GM19043 (cell line): Measurements from ENCODE around the gene CLASP1.
"Not testable (repeated sequence)": the region's sequence is repeated elsewhere in the genome, so short reads cannot be mapped to it uniquely, and the experiment has no call there.

ENCODE experiments used
- ATAC-seq: cut with Tn5 transposase; IDR thresholded peaks from one replicate; pipeline ENCODE4 v1.9.1; 2021; ENCODE audit warnings: low read depth; ENCODE audit not compliant: unreplicated experiment

CLASP1 gene

DNA sequence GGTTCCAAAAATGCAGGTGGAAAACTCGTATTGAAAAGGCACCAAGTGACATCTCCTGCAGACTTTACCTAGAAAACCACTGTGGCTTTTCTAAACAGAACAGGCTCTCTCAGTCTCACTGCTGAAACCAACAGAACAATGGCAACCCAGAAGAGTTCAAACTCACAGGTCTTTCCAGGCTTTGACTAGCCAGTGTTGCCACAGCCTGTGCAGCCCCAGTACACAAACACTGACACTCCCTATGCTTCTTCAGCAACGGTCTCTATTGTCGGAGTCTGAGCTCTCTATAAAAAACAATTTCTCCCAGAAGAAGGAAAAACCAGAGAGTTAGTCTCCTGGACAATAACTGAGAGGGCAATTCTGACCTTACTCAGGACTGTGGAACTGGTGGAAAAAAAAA, 206.4 kb downstream of the CLASP1 start:
- no peak for ATAC-seq

DNA sequence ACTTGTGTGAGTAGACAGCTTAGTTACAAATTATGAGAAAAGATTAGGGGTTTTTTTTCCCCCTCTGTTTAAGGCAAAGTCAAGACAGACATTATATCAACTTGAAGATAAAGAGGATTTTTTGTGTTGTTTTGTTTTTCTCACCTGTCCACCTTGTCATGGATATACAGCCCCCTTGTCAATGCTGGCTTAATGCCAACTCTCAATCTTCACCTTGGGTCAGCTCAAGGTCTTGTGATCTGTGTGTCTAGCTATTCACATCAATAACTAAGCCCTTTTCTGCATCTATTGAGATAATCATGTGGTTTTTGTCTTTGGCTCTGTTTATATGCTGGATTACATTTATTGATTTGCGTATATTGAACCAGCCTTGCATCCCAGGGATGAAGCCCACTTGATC, 211.0 kb downstream of the CLASP1 start:
- not testable (repeated sequence) for ATAC-seq

DNA sequence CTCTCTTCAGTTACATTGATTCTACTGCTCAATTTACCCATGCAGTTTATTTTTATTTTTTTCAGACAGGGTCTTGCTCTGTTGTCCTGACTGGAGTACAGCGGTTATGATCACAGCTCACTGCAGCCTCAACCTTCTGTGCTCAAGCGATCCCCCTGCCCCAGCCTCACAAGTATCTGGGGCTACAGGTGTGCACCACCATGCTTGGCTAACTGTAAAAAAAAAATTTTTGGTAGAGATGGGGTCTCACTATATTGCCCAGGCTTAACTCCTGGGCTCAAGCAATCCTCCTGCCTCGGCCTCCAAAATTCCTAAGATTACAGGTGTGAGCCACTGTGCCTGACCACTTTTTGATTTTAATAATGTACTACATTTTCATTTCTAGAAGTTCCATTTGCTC, 212.3 kb downstream of the CLASP1 start:
- ATAC-seq: no peak

DNA sequence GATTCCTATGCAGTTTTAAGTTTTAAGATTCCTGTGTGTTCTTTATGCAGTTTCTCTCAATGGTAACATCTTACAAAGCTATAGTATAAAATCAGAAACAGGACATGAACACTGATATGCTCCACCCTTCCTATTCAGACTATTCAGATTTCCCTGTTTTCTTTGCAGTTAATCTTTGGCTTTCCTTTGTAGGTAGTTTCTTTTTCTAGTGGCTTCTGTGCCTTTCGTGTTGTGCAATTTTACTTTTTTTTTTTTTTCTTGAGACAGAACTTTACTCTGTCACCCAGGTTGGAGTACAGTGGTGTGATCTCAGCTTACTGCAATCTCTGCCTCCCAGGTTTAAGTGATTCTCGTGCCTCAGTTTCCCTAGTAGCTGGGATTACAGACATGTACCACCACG, 213.5 kb downstream of the CLASP1 start:
- no peak for ATAC-seq

DNA sequence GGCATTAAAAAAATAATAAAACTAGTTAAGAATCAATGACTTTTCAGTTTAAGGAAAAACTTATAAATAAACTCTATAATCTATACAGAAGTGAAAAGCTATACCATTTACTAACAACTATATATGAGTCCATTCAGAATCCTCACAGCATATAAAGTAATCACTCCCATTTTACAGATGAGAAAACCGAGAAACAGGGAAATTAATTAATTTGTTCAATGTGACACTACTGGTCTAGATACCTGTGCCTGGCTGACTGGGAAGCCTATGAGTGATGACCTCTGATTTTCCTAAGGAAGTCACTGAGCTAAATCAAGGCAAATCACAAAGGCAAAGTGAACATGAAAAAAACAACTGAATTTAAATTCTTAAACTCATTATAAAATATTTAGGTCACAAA, 218.0 kb downstream of the CLASP1 start:
- ATAC-seq: no peak

DNA sequence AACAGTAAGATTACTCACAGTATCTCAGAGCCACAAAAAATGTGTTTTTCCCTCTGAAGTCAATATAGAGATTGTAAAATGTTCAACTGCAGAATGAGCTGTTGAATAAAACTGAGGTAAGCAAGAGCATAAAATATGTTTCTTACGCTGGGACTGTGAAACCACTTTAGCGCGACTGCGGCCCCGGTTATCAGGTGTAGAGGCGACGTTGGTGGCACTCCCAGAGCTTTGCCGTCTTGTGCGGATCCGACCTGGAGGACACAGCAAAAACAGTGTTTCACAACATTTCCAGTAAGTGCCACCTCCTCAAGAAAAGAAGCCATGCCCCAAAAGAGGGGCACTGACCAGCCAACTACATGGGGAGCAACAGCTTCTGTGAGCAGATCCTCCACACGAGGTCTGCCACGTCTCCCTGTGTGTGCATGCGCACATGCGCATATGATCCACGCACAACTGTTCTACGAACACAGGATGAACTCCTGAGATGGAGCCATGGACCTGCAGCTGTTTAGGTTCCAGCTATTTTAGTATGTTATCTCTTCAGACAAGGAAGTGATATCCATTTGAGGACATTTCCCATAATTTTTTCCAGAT, 219.2 kb downstream of the CLASP1 start:
- no peak for ATAC-seq

DNA sequence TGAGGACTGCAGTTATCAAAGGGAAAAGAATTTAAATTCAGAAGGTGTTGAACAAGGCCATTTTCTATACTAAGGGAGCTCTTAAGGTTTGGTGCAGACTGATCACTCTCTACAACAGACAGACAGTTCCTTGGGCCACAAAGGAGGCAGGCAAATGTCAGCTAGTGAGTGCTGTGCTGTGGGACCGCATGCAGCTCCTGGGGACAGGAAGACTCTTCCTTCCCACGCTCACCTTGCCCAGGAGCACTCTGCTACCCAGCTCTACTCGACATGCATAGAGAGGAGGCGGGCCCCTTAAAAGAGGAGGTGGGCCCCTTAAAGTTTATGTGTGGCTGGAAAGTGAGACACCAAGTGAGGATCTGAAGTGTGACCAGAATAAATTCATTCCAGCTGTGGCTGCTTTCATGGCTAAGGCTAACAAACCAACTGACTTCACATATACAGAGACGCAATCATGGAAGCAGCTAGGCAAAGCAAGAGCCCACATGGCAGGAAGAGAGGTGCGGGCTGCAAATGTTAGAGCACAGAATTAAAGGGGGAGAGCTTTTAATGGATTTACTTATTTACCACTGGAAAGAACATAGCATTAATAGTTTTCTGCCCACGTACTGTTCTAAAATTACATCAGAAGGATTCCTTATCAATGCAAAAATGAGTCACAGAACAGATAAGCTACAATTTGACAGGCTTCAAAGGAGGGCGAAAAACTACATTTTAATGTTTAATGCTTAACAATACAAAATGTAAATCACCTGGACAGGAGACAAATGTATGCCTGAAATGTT, 220.0 kb downstream of the CLASP1 start:
- ATAC-seq: no peak

DNA sequence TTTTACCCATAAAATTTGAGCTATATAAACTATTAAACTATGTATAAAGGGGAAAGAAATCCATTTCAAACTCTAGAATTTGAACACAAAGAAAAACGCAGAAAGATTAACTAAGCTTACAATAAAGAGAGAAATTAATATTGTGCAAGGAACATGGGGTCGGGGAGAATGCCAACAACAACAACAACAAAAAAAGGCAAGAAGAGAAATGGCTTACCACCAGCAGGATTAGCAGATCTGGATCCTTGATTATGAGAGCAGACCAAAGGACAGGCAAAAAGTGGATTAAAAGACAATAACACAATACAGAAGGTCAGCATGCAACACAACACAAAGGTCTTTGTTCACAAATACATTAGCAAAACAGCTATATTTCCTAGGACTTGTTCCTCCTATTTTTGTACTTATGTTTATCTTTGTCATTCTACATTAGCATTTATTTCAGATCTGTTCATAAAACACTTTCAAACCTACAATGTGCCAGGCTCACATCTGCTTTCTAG, 222.0 kb downstream of the CLASP1 start:
- ATAC-seq: no peak

DNA sequence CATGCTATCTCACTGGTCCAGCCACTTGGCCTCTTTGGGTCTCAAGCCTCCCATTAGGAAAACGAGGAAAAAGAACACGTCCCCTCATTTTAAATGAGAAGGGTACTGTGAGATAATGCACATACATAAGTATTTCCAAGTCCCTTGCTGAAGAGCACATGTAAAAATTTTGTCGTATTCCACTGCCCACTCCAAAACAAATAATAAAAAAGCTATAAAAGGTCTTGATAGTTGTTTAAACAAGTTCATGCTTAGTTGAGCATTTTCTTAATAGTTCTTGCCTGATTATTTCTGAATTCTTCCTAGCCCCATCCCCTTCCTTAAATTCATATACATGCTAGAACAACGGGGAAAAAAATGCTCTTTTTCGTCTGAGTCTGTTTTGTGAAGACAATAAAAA, 228.8 kb downstream of the CLASP1 start:
- ATAC-seq: no peak

DNA sequence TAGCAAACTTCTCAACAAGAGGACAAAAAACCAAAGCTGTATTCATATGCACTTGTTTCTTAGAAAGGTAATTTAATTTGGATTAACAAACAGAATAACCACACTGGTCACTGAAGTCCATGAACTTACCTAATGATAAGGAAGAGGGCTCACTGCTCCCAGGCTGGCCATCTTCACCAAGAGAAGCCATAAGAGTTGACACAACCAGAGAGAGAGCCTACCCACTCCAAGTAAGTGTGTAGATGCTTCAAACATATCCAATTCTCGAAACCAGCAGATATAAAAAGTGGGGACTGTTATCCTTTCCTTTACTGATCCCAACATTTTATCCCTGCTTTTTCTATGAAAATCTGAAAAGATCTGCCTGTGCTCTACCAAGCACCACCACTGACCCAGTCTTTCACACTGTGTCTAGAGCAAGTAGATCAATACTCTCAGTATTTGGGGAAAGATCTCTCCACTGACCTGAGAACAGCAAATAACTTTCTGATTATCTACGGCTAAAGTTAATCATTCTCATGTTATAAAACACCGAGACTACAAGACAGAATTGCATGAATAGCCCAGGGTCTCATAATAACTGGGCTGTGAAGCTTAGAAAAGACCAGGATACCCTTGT, 230.1 kb downstream of the CLASP1 start:
- ATAC-seq: no peak

DNA sequence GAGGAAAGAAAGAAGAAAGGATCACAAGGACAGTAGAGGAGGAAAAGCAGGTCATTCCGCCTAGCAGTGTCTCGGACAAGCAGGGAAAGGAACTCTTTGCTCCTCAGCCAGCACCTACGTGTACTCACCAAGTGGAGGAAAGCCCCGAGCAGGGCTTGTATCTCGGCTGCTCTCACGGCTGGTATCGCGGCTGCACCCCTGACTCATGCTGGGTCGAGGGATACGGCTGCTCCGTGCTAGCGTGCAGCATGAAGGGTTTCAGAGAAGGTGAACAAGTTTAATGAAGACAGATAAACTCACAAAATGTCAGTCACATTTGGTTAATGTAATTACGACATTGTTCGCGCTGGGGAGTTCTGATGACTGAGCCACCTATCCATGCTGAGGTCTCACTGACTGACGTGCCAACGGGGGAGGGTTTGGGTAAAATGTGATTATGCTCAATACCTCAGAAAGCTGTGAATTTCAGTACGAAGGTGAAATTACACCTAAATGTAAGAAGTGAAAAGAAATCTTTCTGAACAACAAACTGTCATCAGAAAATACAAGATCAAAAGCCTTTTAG, 230.7 kb downstream of the CLASP1 start:
- no peak for ATAC-seq

DNA sequence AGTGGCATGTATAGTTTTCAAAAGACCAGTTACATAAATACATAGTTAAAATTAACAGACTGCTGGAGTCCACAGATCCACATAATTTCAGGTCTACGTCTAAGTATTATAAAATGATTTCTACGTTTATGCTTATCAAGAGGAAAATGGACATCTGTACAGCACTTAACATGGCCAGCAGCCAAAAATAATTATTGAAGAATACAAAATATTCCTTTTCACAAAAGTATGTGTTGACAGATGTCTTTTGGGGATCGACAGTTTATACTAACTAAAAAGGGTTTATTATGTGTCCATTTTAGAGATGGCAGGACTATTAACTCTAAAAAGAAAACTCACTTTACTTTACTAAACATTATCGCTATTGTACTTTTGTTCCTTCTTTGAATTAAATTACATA, 231.4 kb downstream of the CLASP1 start:
- ATAC-seq: no peak

DNA sequence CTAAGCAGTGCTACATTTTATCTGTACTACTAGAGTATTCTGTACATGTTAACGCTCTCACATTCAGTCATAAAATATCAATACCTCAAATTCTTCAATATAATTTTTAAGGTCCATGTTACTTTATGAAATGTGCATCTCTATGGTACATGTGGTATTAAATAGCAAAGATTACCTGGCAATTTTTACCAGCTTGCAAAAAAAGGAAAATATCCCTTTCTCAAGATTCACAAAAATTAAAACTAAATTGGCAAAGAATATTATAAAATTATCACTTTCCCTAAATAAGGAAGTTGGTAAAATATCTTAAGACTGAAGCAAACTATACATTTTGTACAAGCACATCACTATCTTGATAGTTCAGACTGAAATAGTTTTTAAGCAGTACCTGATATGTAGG, 233.5 kb downstream of the CLASP1 start:
- no peak for ATAC-seq

DNA sequence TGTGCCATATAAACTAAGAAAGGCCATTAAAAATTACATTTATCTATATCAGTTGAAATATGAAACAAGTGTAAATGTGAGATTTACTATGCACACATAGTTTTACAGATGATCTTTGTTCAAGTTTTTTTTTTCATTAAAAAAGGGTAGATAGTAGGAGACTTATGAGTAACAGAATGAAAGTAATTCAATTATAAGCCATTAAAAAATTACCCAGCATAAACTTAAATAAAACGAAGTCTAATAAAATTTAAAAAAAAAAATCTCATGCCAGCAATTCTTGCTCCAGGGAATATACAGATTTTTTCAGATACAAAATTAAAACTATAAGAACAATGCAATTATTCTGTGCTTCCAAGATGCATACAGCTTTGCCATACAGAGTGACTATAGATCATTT, 236.9 kb downstream of the CLASP1 start:
- no peak for ATAC-seq

DNA sequence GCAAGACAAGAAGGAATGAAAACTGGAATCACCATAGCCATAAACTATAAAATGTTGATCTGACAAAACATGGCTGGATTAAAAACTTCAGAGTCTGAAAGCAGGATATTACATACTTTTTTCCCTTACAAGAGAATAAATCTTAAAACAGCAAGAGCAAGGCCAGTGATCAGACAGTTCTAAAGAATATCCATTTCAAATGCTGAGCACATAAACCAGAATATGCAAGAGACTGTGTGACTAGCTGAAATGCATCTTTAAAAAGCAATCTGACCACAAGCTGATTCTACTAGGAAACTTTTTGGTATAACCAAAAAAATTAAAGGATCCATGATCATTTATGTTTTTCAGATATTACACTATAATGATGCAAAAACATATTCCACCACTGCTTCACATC, 239.3 kb downstream of the CLASP1 start:
- ATAC-seq: no peak

DNA sequence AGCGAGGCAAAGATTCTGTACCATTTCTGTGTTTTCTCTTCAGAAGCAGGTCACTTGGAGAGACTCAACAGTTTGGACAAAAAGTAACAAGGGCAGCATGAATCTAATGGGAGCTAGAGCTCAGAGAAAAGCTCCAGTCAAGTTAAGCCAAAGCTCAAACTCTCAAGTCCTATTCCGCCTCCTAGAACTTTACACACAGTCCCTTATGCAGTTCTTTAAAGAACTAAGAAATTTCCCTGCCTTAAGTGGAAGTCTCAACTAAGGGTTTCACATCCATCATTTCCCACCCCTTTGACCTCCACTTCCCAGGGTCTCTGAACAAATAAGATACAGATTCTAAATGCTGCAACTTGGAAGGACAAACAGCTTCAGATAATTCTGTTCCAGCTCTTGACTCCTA, 239.9 kb downstream of the CLASP1 start:
- no peak for ATAC-seq

DNA sequence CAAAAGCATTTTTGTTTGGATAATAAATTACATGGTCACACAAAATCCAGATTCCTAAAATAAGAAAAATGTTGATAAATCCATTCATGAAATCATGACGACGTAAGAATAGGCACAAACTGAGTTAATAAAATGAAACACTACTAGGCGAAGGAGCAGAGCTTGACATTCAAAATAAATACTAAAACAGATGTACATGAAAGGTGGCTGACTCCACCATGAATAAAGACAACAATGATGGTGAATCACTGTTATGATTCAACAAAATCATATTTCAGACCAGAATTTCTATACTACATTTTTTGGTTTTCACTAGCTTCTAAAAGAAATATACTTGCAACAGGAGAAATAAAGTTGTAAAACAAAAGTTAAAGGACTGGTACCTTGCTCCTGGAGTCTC, 240.6 kb downstream of the CLASP1 start:
- ATAC-seq: no peak

DNA sequence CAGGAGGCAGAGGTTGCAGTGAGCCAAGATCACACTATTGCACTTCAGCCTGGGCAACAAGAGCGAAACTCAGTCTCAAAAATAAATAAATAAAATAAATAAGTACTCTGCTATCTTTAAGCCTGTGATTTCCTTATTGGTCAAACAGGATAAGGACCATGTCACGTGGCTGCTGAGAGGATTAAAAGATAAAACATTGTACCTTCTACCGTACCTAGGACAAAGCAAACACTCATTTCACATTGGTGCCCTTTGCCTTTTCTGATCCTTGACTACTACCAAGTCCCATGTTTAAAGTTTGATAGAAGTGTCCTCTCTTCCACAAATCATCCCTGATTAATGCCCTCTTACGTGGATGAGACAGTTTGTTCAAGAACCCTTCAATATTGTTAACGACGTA, 244.0 kb downstream of the CLASP1 start:
- ATAC-seq: no peak

DNA sequence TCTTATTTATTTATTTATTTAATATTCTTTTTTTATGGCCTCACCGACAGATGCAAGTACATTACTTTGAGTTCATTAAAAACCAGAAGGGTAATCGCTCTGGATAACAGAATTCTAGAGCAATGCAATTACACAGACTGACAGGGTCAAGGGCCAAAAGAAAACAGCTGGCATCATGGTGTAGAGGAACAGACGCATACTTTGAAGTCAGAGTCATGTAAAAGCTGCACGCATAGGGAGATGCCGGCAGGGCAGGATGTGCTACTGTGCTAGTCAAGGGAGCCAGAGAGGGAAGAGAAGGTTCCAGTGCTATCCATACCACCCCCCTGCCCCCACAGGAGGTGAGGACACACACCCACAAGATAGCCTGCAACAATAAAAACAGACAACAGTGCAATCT, 249.1 kb downstream of the CLASP1 start:
- ATAC-seq: no peak

DNA sequence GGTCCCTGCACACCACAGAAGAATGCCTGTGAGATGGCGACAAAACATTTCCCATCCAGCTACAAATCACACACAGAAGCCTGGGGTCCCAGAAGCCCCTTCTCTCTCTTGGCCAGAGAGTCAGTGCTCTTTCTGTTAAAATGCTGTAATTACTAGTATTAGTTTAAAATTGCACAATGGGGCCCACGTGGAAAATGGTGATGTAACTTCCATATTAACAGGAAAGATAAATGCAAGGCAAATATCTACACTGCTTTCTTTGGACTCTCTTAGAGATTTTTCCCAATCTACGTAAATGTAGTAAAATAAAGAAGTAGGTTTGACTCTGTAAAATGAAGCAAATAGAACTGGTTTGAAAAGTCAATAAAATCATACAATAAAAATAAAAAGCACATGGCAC, 250.4 kb downstream of the CLASP1 start:
- no peak for ATAC-seq

DNA sequence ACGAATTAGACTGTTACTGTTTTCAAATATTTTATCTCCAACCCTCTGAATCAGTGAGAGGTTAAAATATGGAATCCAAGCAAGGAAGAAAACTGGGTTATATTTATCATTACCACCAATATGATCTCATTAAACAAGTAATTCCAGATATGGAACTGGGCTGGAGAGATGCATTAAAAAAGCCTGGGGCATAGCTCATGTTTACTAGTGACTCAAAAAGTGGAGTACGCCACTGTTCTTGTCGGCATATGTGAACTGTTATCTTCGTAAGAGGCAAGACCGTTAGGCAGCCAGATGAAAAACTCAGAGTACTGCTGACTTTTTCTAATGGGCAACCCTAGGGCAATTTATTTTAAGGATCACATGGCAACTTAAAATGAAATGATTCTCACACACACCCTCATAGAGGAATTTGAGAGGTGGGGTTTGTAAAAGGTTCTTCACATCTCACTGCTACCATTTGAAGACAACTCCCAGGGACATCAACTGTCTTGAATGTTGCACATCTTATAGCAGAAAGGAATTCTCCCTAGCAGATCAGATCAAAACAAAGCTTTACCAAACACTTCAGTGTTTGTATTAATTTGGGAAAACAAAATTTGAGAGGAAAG, 259.1 kb downstream of the CLASP1 start:
- no peak for ATAC-seq
